Panc1 (cell line): Measurements from ENCODE around the gene ANP32B. TPM values are rescaled to one million over a fixed set of nuclear protein-coding genes. Genes with fewer than 3 reads are reported as not detected.

Experiments used
- ATAC-seq: fragments of 200-7000 bp; cut with Tn5 transposase; 2 replicates; pipeline ENCODE4 v1.9.1; 2020; ENCODE audit warnings: mild to moderate bottlenecking, moderate library complexity
- BruUV-seq: library from RNA; stranded (reverse); fragments of 400-500 nt; replicated peaks from 2 replicates; lab custom pipeline; 2021; lab: Mats Ljungman, UMichigan
- CTCF ChIA-PET: fragments of 300-600 bp; sonication (Branson Sonifier 250); formaldehyde crosslinking; loops from one replicate; lab custom pipeline; 2022; ENCODE audit warnings: antibody characterized with exemption; lab: Charles Lee
- POLR2A ChIA-PET: fragments of 300-600 bp; sonication (Branson Sonifier 250); formaldehyde crosslinking; loops from one replicate; lab custom pipeline; 2022; ENCODE audit warnings: antibody characterized with exemption; lab: Charles Lee
- DNase-seq: peaks from one replicate; pipeline ENCODE4 v3.0.0-alpha.2; 2010; ENCODE audit warnings: low read depth, low spot score
- H3K27ac ChIP-seq: 2 replicates; pipeline ENCODE4 v1.5.1; 2011; ENCODE audit warnings: mild to moderate bottlenecking, low read length, inconsistent platforms
- H3K27me3 ChIP-seq: fragments of 200-500 bp; sonication (Bioruptor generic); 2 replicates; pipeline ENCODE4 v1.6.0; 2014; ENCODE audit warnings: low read length, inconsistent platforms; ENCODE audit not compliant: control insufficient read depth, insufficient read depth
- H3K36me3 ChIP-seq: fragments of 200-500 bp; sonication (Bioruptor generic); 2 replicates; pipeline ENCODE4 v1.5.1; 2014; ENCODE audit warnings: inconsistent platforms, mild to moderate bottlenecking, low read length, moderate library complexity; ENCODE audit not compliant: control insufficient read depth, insufficient read depth
- H3K4me1 ChIP-seq: 2 replicates; pipeline ENCODE4 v1.5.1; 2011; ENCODE audit warnings: inconsistent platforms, mild to moderate bottlenecking, low read length, moderate library complexity; ENCODE audit not compliant: control insufficient read depth, insufficient read depth
- H3K4me3 ChIP-seq, 2 experiments: 2 replicates each; pipeline ENCODE4 v1.5.1; 2011 to 2012; ENCODE audit warnings: low read depth in 2 of 2, low read length in 2 of 2, mild to moderate bottlenecking in 2 of 2, inconsistent platforms in 1 of 2, moderate library complexity in 1 of 2
- H3K9me3 ChIP-seq: fragments of 200-500 bp; sonication (Bioruptor generic); 2 replicates; pipeline ENCODE4 v1.5.1; 2014; ENCODE audit warnings: low read depth, mild to moderate bottlenecking, inconsistent platforms, low read length, moderate library complexity; ENCODE audit not compliant: control insufficient read depth, insufficient read depth
- CTCF ChIP-seq: fragments of 450-650 bp; IDR thresholded peaks from 2 replicates; pipeline ENCODE4 v1.5.1; 2017; ENCODE audit warnings: mild to moderate bottlenecking
- POLR2AphosphoS5 ChIP-seq: IDR thresholded peaks from 2 replicates; pipeline ENCODE4 v1.6.1; 2012; ENCODE audit warnings: mild to moderate bottlenecking, low read depth, low read length, moderate library complexity
- SIN3A ChIP-seq: IDR thresholded peaks from 2 replicates; pipeline ENCODE4 v1.6.1; 2012; ENCODE audit warnings: low read depth, mild to moderate bottlenecking, low read length, moderate library complexity, borderline replicate concordance; ENCODE audit not compliant: insufficient read depth
- TCF7L2 ChIP-seq: IDR thresholded peaks from 2 replicates; pipeline ENCODE4 v1.6.1; 2011; ENCODE audit warnings: mild to moderate bottlenecking, low read depth, low read length, inconsistent platforms
- in situ Hi-C: cut with HindIII; loops from 2 replicates; pipeline ENCODE4 v1.10.0; 2016; ENCODE audit warnings: low sequenced_read_pairs, low pct_unique_long_range_greater_than_20kb
- intact Hi-C: fragments of 100-400 bp; cut with micrococcal nuclease; formaldehyde crosslinking; loops from one replicate; pipeline ENCODE4 v1.10.0; 2022; ENCODE audit not compliant: unreplicated experiment
- total RNA-seq: library from RNA; stranded (reverse); gene quantifications from one replicate; pipeline ENCODE4 v1.2.1, GENCODE V29; 2021; ENCODE audit not compliant: unreplicated experiment
- TF ChIP-seq, protein P1 (sequence below), 2 experiments: IDR thresholded peaks; 2 replicates each; pipeline ENCODE4 v1.6.1; 2011 to 2012; ENCODE audit warnings: low read depth in 2 of 2, control low read depth in 1 of 2, low read length in 1 of 2, mild to moderate bottlenecking in 1 of 2, moderate library complexity in 1 of 2; ENCODE audit not compliant: insufficient read depth in 1 of 2

The ANP32B gene
- total RNA-seq, 1 experiment from 2014 or later = 109 TPM

GRCh38 chr9:97938081-97938644 is 45.0 kb upstream of the ANP32B start, which contains the start of gene HEMGN:
TSS of gene HEMGN (minus strand) at chr9:97938172. CDS start at chr9:97938136, 36 bp downstream.
- Histone ChIP-seq H3K36me3 (no peaks in the 10 kb centered on the region), H3K4me1 (no peaks in the 10 kb centered on the region), H3K9me3 (no peaks in the 10 kb centered on the region), H3K4me3 (no peak within 1 kb of the TSS), H3K27me3 (peaks cover 7% of the 10 kb centered on the region), H3K27ac (no peak within 1 kb of the TSS)
- ATAC-seq (no peak), DNase-seq (no peak)
- intact Hi-C loops = no loop called here
- ChIA-PET POLR2A (no interaction called here), CTCF (no interaction called here)
- BruUV-seq = no TSS peak
- in situ Hi-C loops = no loop called here
- no peak for TF ChIP-seq SIN3A
- TF ChIP-seq, protein P1, sequence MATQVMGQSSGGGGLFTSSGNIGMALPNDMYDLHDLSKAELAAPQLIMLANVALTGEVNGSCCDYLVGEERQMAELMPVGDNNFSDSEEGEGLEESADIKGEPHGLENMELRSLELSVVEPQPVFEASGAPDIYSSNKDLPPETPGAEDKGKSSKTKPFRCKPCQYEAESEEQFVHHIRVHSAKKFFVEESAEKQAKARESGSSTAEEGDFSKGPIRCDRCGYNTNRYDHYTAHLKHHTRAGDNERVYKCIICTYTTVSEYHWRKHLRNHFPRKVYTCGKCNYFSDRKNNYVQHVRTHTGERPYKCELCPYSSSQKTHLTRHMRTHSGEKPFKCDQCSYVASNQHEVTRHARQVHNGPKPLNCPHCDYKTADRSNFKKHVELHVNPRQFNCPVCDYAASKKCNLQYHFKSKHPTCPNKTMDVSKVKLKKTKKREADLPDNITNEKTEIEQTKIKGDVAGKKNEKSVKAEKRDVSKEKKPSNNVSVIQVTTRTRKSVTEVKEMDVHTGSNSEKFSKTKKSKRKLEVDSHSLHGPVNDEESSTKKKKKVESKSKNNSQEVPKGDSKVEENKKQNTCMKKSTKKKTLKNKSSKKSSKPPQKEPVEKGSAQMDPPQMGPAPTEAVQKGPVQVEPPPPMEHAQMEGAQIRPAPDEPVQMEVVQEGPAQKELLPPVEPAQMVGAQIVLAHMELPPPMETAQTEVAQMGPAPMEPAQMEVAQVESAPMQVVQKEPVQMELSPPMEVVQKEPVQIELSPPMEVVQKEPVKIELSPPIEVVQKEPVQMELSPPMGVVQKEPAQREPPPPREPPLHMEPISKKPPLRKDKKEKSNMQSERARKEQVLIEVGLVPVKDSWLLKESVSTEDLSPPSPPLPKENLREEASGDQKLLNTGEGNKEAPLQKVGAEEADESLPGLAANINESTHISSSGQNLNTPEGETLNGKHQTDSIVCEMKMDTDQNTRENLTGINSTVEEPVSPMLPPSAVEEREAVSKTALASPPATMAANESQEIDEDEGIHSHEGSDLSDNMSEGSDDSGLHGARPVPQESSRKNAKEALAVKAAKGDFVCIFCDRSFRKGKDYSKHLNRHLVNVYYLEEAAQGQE (IDR thresholded peaks at IDR 0.05; ENCODE audit: insufficient read depth in 1 of 2, low read depth in 2 of 2, low read length in 1 of 2) = no peak
- no peak for TF ChIP-seq CTCF
- TF ChIP-seq TCF7L2 = no peak
- no peak for TF ChIP-seq POLR2AphosphoS5

DNA sequence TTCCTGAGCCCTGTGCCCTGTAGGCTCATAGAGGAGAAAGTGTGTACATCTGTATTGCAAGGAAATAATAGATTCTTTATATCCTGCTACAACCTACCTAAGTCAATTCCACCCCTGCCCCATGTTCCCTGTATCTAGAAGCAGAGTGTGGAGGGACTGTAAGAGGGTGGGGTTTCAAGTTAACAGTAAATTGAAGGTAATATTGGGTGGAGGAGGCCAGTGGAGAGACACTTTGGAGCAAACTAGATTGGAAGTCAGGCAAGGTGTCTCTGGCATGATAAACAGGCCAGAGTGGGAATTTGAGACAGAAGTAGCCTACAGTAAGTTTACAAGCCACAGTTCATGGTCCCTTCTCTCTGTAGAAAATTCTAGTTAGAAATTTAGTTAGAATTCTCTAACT is 42.9 kb upstream of the ANP32B start:
- no TSS peak for BruUV-seq
- H3K9me3 ChIP-seq = no peaks in the 10 kb centered on the region
- H3K27ac ChIP-seq = no peak overlapping the region
- no peaks in the 10 kb centered on the region for H3K36me3 ChIP-seq
- TF ChIP-seq CTCF = no peak
- TF ChIP-seq, protein P1 (IDR thresholded peaks at IDR 0.05; ENCODE audit: insufficient read depth in 1 of 2, low read depth in 2 of 2, low read length in 1 of 2) = no peak
- TF ChIP-seq SIN3A = no peak
- in situ Hi-C loops = no loop called here
- H3K4me1 ChIP-seq = no peaks in the 10 kb centered on the region
- ATAC-seq = no peak
- intact Hi-C loops = no loop called here
- ChIA-PET CTCF (no interaction called here), POLR2A (no interaction called here)
- peaks cover 10% of the 10 kb centered on the region for H3K27me3 ChIP-seq
- no peak for DNase-seq
- no peak overlapping the region for H3K4me3 ChIP-seq
